ENCODE data around the gene SYCP2L.
A peak's percentile ranks its signal among the peaks of the same experiment; 100 is the strongest.
"Not testable (repeated sequence)": the region's sequence is repeated elsewhere in the genome, so short reads cannot be mapped to it uniquely, and the experiment has no call there.

SYCP2L gene

DNA sequence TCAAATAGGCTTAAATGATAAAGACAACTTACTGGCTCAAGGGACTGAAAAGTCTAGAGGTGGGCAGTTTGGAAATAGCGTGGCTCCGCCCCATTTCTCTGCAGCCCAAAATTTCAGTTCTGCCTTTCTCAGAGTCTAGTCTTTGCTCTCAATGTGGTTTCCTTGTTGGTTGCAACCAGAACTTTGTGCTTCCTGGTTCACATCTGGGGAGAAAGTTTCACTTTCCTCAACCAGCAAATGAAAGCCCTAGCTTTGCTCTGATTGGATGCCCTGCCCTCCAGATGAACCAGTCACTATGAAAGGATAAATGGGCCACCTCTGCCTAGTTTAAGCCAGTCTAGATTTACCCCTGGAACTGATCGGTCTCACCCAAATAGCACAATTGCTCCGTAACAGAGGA, 14.9 kb downstream of the SYCP2L start:
- Histone ChIP-seq H3K4me3 (ENCODE audit: low read depth, low read length) (no peak overlapping the region), H3K4me1 (ENCODE audit: control insufficient read depth, insufficient read depth, low read length, unreplicated experiment) (no peaks in the 10 kb centered on the region), H2AFZ (ENCODE audit: low read length, unreplicated experiment) (no peak overlapping the region), H3K27ac (ENCODE audit: low read depth, low read length) (no peak overlapping the region), H3K27me3 (ENCODE audit: insufficient read depth, low read length) (peaks cover 23% of the 10 kb centered on the region; the same call in 1 of the 2 replicates), H3K79me2 (ENCODE audit: control insufficient read depth, insufficient read depth, low read length, unreplicated experiment) (no peaks in the 10 kb centered on the region), H3K36me3 (ENCODE audit: insufficient read depth, low read length) (no peaks in the 10 kb centered on the region)

DNA sequence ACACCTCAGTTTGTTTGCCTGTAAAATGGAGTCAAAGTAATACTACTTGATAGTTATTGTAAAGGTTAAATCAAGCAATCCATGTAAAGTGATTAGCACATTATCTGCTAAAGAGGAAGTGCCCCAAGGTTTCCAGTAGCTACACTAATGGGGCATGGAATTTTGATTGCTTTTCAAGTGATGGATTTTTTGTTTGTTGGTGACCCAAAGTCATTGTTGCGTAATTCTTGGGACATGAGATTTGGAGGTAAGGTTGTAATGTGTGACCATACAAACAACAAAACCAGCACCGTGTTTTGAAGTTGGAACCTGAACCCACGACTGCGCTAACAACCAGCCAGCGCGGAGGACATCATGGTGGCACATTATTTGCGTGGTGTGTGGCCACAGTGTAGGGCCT, 17.2 kb downstream of the SYCP2L start:
- Histone ChIP-seq H3K79me2 (ENCODE audit: control insufficient read depth, insufficient read depth, low read length, unreplicated experiment) (no peaks in the 10 kb centered on the region), H3K27ac (ENCODE audit: low read depth, low read length) (no peak overlapping the region), H3K27me3 (ENCODE audit: insufficient read depth, low read length) (peaks cover 31% of the 10 kb centered on the region; the same call in 1 of the 2 replicates), H3K4me1 (ENCODE audit: control insufficient read depth, insufficient read depth, low read length, unreplicated experiment) (no peaks in the 10 kb centered on the region), H3K4me3 (ENCODE audit: low read depth, low read length) (no peak overlapping the region), H3K36me3 (ENCODE audit: insufficient read depth, low read length) (no peaks in the 10 kb centered on the region), H2AFZ (ENCODE audit: low read length, unreplicated experiment) (no peak overlapping the region)

DNA sequence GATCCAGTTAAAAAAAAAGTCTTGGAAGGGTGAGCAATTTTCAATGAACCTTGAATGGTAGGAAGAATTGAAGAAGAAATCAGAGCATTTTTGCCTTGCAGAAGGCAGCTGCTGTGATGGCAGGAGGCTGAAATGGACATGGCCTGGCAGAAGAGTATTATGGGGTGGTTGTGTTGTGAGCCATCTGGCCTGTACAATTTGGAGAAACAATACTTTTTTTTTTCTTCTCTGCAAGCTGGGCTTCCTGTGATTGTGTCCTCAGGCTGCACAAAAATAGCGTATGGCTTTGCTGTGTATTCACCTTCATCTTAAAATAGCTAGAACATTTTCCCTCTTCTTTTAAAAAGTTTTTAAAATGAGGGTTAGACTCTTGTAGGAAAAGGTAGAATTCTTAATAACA, 21.4 kb downstream of the SYCP2L start:
- no peaks in the 10 kb centered on the region for H3K36me3 ChIP-seq (ENCODE audit: insufficient read depth, low read length)
- no peaks in the 10 kb centered on the region for H3K79me2 ChIP-seq (ENCODE audit: control insufficient read depth, insufficient read depth, low read length, unreplicated experiment)
- peaks cover 29% of the 10 kb centered on the region for H3K27me3 ChIP-seq (ENCODE audit: insufficient read depth, low read length)
- H3K4me3 ChIP-seq (ENCODE audit: low read depth, low read length) = no peak overlapping the region
- H2AFZ ChIP-seq (ENCODE audit: low read length, unreplicated experiment) = no peak overlapping the region
- no peaks in the 10 kb centered on the region for H3K4me1 ChIP-seq (ENCODE audit: control insufficient read depth, insufficient read depth, low read length, unreplicated experiment)
- H3K27ac ChIP-seq (ENCODE audit: low read depth, low read length) = no peak overlapping the region

DNA sequence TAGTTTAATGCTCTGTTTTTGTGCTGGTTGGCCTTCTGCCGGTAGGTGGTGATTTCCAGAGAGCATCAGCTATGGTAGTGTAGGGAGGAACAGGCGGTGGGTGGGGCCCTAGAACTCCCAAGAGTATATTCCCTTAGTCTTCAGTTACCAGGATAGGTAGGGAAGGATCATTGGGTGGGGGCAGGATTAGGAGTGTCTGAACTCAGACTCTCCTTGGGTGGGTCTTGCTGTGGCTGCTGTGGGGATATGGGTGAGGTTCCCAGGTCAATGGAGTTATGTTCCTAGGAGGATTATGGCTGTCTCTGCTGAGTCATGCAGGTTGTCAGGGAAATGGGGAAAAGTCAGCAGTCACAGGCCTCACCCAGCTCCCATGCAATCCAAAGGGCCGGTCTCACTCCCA, 32.7 kb downstream of the SYCP2L start:
- H2AFZ ChIP-seq (ENCODE audit: low read length, unreplicated experiment); H3K4me1 ChIP-seq (ENCODE audit: control insufficient read depth, insufficient read depth, low read length, unreplicated experiment); H3K27ac ChIP-seq (ENCODE audit: low read depth, low read length); H3K4me3 ChIP-seq (ENCODE audit: low read depth, low read length); H3K27me3 ChIP-seq (ENCODE audit: insufficient read depth, low read length); H3K36me3 ChIP-seq (ENCODE audit: insufficient read depth, low read length); H3K79me2 ChIP-seq (ENCODE audit: control insufficient read depth, insufficient read depth, low read length, unreplicated experiment): not testable (repeated sequence)

DNA sequence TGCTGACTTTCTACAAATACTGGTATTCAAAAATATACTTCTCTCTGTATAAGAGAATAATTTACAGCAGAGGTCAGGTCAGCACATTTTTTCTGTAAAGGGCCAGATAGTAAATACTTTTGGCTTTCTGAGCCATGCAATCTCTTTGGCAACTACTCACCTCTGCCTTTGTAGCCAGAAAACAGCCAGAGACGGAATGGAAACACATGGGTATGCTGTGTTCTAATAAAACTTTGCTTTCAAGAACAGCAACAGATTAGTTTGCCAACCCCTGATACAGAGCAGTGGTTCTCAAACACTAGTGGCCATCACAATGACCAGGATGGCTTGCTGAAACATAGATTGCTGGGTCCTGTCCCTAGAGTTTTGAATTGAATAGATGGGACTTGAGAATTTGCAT, 46.3 kb downstream of the SYCP2L start:
- H3K4me3 ChIP-seq (ENCODE audit: low read depth, low read length) = no peak overlapping the region
- H2AFZ ChIP-seq (ENCODE audit: low read length, unreplicated experiment) = no peak overlapping the region
- H3K4me1 ChIP-seq (ENCODE audit: control insufficient read depth, insufficient read depth, low read length, unreplicated experiment) = no peaks in the 10 kb centered on the region
- H3K27ac ChIP-seq (ENCODE audit: low read depth, low read length) = no peak overlapping the region
- no peaks in the 10 kb centered on the region for H3K79me2 ChIP-seq (ENCODE audit: control insufficient read depth, insufficient read depth, low read length, unreplicated experiment)
- peaks cover 54% of the 10 kb centered on the region for H3K27me3 ChIP-seq (ENCODE audit: insufficient read depth, low read length)
- H3K36me3 ChIP-seq (ENCODE audit: insufficient read depth, low read length) = no peaks in the 10 kb centered on the region

DNA sequence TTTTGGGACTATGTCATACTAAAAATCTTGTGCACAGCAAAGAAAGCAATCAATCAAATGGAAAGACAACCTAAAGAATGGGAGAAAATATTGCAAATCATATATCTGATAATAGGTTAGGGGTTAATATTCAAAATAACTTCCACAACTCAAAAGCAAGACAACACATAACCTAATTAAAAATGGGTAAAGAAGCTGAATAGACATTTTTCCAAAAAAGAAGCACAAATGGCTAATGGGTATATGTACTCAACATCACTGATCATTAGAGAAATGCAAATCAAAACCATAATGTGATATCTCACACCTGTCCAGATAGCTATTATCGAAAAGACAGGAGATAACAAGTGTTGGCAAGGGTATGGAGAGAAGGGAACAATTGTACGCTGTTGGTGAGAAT, 53.0 kb downstream of the SYCP2L start:
- no peaks in the 10 kb centered on the region for H3K4me1 ChIP-seq (ENCODE audit: control insufficient read depth, insufficient read depth, low read length, unreplicated experiment)
- no peaks in the 10 kb centered on the region for H3K36me3 ChIP-seq (ENCODE audit: insufficient read depth, low read length)

DNA sequence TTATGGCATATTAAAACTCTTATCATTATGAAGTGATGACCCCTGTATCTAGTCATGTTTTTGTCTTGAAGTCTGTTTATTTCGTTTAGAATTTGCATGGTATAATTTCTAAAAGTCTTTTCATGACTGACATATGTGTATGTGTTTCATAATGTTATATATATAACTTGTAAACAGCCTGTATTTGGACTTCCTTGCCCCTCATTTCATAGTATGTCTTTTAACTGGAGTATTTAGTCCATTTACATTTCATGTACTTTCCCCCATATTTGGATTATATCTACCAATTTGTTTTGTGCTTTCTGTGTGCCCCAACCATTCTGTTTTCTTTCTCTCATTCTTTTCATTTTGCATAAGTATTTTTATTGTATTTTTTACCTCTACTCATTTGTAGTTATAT, 59.0 kb downstream of the SYCP2L start:
- Histone ChIP-seq H3K4me3 (ENCODE audit: low read depth, low read length) (no peak overlapping the region), H2AFZ (ENCODE audit: low read length, unreplicated experiment) (no peak overlapping the region), H3K4me1 (ENCODE audit: control insufficient read depth, insufficient read depth, low read length, unreplicated experiment) (no peaks in the 10 kb centered on the region), H3K36me3 (ENCODE audit: insufficient read depth, low read length) (no peaks in the 10 kb centered on the region), H3K79me2 (ENCODE audit: control insufficient read depth, insufficient read depth, low read length, unreplicated experiment) (no peaks in the 10 kb centered on the region), H3K27me3 (ENCODE audit: insufficient read depth, low read length) (peaks cover 16% of the 10 kb centered on the region), H3K27ac (ENCODE audit: low read depth, low read length) (no peak overlapping the region)

More for the DNA sequence above, 53.0 kb downstream of the SYCP2L start:
- Histone ChIP-seq H3K27me3 (ENCODE audit: insufficient read depth, low read length) (peaks cover 31% of the 10 kb centered on the region), H3K4me3 (ENCODE audit: low read depth, low read length) (no peak overlapping the region), H2AFZ (ENCODE audit: low read length, unreplicated experiment) (no peak overlapping the region), H3K79me2 (ENCODE audit: control insufficient read depth, insufficient read depth, low read length, unreplicated experiment) (no peaks in the 10 kb centered on the region), H3K27ac (ENCODE audit: low read depth, low read length) (no peak overlapping the region)

DNA sequence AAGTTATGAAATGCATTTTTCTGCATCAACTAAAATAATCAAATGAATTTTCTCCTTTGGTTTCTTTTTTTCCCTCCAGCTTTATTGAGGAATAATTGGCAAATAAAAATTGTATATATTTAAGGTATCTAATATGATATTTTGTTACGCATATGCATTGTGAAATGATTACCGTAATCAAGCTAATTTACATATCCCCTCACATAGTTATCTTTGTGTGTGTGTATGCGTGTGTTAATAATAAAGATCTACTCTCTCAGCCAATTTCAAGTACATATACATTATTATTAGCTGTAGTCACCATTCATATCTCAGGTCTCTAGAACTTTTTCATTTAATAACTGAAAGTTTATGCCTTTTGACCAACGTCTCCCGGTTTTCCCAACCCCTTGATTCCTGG, 61.1 kb downstream of the SYCP2L start:
- Histone ChIP-seq H3K27ac (ENCODE audit: low read depth, low read length) (no peak overlapping the region), H3K4me1 (ENCODE audit: control insufficient read depth, insufficient read depth, low read length, unreplicated experiment) (peaks cover 10% of the 10 kb centered on the region), H3K27me3 (ENCODE audit: insufficient read depth, low read length) (peaks cover 16% of the 10 kb centered on the region), H2AFZ (ENCODE audit: low read length, unreplicated experiment) (no peak overlapping the region), H3K36me3 (ENCODE audit: insufficient read depth, low read length) (no peaks in the 10 kb centered on the region), H3K4me3 (ENCODE audit: low read depth, low read length) (no peak overlapping the region), H3K79me2 (ENCODE audit: control insufficient read depth, insufficient read depth, low read length, unreplicated experiment) (no peaks in the 10 kb centered on the region)

DNA sequence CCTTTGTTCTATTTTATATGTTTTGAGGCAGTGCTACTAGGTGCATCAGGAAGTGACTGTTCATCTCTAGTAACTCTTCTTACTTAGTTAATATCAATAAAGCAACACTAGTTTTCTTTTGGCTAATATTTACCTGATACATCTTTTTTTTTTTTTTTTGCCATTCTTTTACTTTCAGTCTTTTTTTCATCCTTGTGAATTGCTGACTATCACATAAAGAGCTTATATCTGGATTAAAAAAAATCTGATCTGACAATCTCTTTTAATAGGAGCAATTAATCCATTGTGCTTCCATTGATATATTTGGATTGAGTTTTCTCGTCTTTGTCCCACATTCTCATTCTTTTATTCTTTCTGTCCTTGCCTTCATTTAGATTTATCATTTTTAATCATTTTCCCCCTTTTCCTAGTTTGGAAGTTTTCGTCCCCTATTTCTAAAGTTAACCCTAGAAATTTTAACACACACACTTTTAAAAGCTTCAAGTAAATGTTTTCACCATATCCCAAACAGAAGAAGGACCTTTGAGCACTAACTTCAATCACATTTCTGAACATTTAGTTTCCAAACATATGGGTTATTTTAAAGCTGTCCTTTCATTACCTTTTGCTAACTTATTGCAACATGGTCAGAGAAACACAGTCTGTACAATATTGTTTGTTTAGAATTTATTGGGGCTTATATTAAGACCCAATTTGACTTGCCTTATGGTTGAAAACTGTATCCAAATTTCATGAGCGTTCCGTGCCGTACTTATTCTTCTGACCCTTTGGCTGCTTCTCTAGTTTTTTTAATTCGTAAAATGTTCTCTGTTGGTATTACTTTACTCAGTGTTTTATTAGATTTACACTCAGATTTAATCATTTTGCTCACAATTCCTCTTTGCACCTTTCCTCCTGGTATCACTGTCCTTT, 63.0 kb downstream of the SYCP2L start:
- Histone ChIP-seq H3K36me3 (ENCODE audit: insufficient read depth, low read length) (no peaks in the 10 kb centered on the region), H3K27ac (ENCODE audit: low read depth, low read length) (no peak overlapping the region)

DNA sequence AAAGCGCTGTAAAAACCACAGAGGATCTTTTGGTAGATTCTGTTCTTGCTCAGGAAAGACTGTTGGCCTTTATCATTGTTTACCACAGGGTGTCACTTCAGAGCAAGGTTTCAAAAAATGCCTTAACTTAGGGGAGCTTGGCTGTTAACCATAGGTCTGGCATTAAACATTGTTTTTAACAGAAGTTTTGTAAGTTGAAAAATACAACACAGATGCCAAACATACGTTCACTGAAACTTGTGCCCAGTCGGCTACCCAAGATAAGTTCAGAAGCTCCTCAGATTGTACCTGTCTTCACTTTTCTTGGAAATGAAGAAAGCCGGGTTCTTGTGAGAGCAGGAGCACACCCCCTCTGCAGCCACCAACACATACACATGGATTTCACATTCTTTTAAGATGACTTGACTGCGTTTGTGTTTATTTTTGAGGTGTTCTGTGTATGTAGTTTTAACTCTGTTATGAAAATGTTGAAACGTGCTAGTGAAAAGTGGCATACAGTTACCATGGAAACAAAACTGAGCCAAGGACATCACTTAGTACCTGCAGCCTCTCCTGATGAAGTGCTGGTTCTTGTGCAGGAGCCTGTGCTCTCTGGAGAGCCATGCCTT, 64.9 kb downstream of the SYCP2L start:
- no peak overlapping the region for H2AFZ ChIP-seq (ENCODE audit: low read length, unreplicated experiment)
- no peak overlapping the region for H3K4me3 ChIP-seq (ENCODE audit: low read depth, low read length)
- no peak overlapping the region for H3K27ac ChIP-seq (ENCODE audit: low read depth, low read length)
- peaks cover 10% of the 10 kb centered on the region for H3K4me1 ChIP-seq (ENCODE audit: control insufficient read depth, insufficient read depth, low read length, unreplicated experiment)
- no peaks in the 10 kb centered on the region for H3K79me2 ChIP-seq (ENCODE audit: control insufficient read depth, insufficient read depth, low read length, unreplicated experiment)
- peaks cover 14% of the 10 kb centered on the region for H3K27me3 ChIP-seq (ENCODE audit: insufficient read depth, low read length)
- H3K36me3 ChIP-seq (ENCODE audit: insufficient read depth, low read length) = no peaks in the 10 kb centered on the region

More for the DNA sequence above, 63.0 kb downstream of the SYCP2L start:
- Histone ChIP-seq H2AFZ (ENCODE audit: low read length, unreplicated experiment) (no peak overlapping the region), H3K79me2 (ENCODE audit: control insufficient read depth, insufficient read depth, low read length, unreplicated experiment) (no peaks in the 10 kb centered on the region), H3K4me3 (ENCODE audit: low read depth, low read length) (no peak overlapping the region), H3K4me1 (ENCODE audit: control insufficient read depth, insufficient read depth, low read length, unreplicated experiment) (peaks cover 10% of the 10 kb centered on the region), H3K27me3 (ENCODE audit: insufficient read depth, low read length) (peaks cover 16% of the 10 kb centered on the region)

DNA sequence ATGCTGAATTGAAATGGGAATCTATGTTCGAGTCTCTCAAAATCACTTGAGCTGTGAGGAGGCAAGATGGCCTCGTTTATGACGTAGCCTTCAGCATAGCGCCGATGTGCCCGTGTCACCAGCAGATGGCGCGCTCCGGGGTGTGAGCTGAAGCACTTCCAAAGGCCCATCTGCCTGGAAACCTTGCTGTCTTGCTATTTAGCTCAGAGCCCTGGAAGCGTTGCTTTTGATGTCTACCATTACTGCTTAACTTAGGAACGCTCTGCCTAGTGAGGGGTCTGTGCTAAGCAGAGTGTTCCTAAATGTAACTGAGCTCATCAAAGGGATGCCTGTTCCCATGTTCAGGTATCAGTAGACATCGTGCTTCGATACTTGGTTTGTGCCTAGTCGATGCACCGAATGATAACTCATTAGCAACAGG, 67.7 kb downstream of the SYCP2L start:
- H3K79me2 ChIP-seq (ENCODE audit: control insufficient read depth, insufficient read depth, low read length, unreplicated experiment) = no peaks in the 10 kb centered on the region
- no peak overlapping the region for H3K4me3 ChIP-seq (ENCODE audit: low read depth, low read length)
- peak overlapping the region; percentile 22 for H2AFZ ChIP-seq (ENCODE audit: low read length, unreplicated experiment)

More for the DNA sequence above, 67.7 kb downstream of the SYCP2L start:
- no peaks in the 10 kb centered on the region for H3K36me3 ChIP-seq (ENCODE audit: insufficient read depth, low read length)
- peaks cover 10% of the 10 kb centered on the region for H3K4me1 ChIP-seq (ENCODE audit: control insufficient read depth, insufficient read depth, low read length, unreplicated experiment)
- no peaks in the 10 kb centered on the region; the same call in 1 of the 2 replicates for H3K27me3 ChIP-seq (ENCODE audit: insufficient read depth, low read length)
- H3K27ac ChIP-seq (ENCODE audit: low read depth, low read length) = no peak overlapping the region
